H1 (cell line): ENCODE measurements around the gene CYP27B1. TPM values are rescaled to one million over a fixed set of nuclear protein-coding genes. Genes with fewer than 3 reads are reported as not detected.

Experiments used
- CHD7 ChIP-seq: fragments of 300-600 bp; sonication (generic); IDR thresholded peaks from 2 replicates; pipeline ENCODE4 v1.7.1; 2012; ENCODE audit warnings: low read length, moderate library complexity, mild to moderate bottlenecking, inconsistent platforms; ENCODE audit not compliant: insufficient replicate concordance
- CREB1 ChIP-seq: IDR thresholded peaks from 2 replicates; pipeline ENCODE4 v1.6.1; 2012; ENCODE audit warnings: inconsistent platforms
- HDAC6 ChIP-seq: IDR thresholded peaks from one replicate; pipeline ENCODE4 v1.7.1; 2012; ENCODE audit warnings: low read depth, mild to moderate bottlenecking, inconsistent platforms, low read length, moderate library complexity
- JUND ChIP-seq: IDR thresholded peaks from 2 replicates; pipeline ENCODE4 v1.6.1; 2011; ENCODE audit warnings: mild to moderate bottlenecking, improper control_type of control experiment, low read length
- KDM1A ChIP-seq: fragments of 200-600, 300-600 bp; sonication (generic); IDR thresholded peaks from 2 replicates; pipeline ENCODE4 v1.7.1; 2016; ENCODE audit warnings: mild to moderate bottlenecking, low read length, borderline replicate concordance
- POLR2A ChIP-seq, 2 experiments: IDR thresholded peaks; 1 replicate in 1 of 2; 2 replicates in 1 of 2; pipeline ENCODE4 v1.6.1; 2011; ENCODE audit warnings: low read depth in 2 of 2, low read length in 2 of 2, mild to moderate bottlenecking in 2 of 2; ENCODE audit errors: control extremely low read depth in 1 of 2
- RFX5 ChIP-seq: IDR thresholded peaks from 2 replicates; pipeline ENCODE4 v1.6.1; 2011; ENCODE audit warnings: low read depth, low read length, improper control_type of control experiment, borderline replicate concordance
- RNF2 ChIP-seq: fragments of 200-900, 300-1000 bp; sonication (generic); IDR thresholded peaks from 2 replicates; pipeline ENCODE4 v1.7.1; 2016; ENCODE audit warnings: borderline replicate concordance, low read depth, mild to moderate bottlenecking, antibody characterized with exemption, low read length; ENCODE audit not compliant: poor library complexity, severe bottlenecking; ENCODE audit errors: missing control alignments
- RXRA ChIP-seq: IDR thresholded peaks from 2 replicates; pipeline ENCODE4 v1.6.1; 2011; ENCODE audit warnings: low read depth, mild to moderate bottlenecking, low read length, moderate library complexity; ENCODE audit not compliant: insufficient read depth
- SIRT6 ChIP-seq: IDR thresholded peaks from one replicate; pipeline ENCODE4 v1.7.1; 2012; ENCODE audit warnings: low read length, inconsistent platforms
- SIX5 ChIP-seq: IDR thresholded peaks from 2 replicates; pipeline ENCODE4 v1.6.1; 2011; ENCODE audit warnings: mild to moderate bottlenecking, low read depth, low read length
- TAF1 ChIP-seq: IDR thresholded peaks from 2 replicates; pipeline ENCODE4 v1.6.1; 2011; ENCODE audit warnings: mild to moderate bottlenecking, low read depth, low read length
- TAF7 ChIP-seq: optimal IDR thresholded peaks from 2 replicates; pipeline ENCODE3; 2011; ENCODE audit warnings: low read depth, mild to moderate bottlenecking, inconsistent platforms, low read length, moderate library complexity, borderline replicate concordance
- polyA plus RNA-seq, 7 experiments: library from polyadenylated mRNA; depleted of rRNA in 3 of 7; stranded (reverse) in 5 of 7; unstranded in 2 of 7; fragments of >200 nt in 5 of 7; fragments of 200-250 nt in 2 of 7; gene quantifications; 1 replicate in 5 of 7; 2 replicates in 1 of 7; 4 replicates in 1 of 7; pipeline versions ENCODE4 v1.2.1 to v1.2.3, GENCODE V29; 2011 to 2013; ENCODE audit warnings: missing spikeins in 2 of 7, mixed read lengths in 2 of 7
- total RNA-seq: library from RNA; stranded (reverse); fragmentation: NEBNext Ultra II Directional; extraction: Animal tissue kit (Norgen Biotek cat#: 25700); gene quantifications from 2 replicates; pipeline ENCODE4 v1.2.1, GENCODE V29; 2021

The CYP27B1 gene
- total and polyA plus RNA-seq, 2 of the 8 experiments (the other 6 are each of a cell fraction or from before 2014, with no cell fraction given): 2.9 to 3.3 TPM

DNA sequence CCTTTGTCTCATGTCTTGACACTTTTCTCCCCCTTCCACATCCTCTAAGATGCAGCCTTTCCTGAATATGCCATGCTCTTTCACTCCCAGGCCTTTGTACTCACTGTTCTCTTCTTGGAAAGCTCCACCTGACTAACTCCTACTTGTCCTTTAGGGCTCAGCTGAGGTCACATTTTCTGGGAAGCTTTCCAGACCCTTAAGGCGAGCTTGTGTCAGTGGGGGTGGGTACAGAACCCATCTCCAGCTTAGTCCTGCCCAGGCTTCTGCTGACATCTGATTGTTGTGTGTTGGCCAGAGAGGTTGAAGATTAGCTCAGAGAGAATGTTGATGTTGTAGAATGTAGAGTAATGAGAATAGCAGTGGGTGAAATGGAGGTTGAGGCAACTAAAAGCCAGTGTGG lies 12.9 kb upstream of the CYP27B1 start (continued):
- TF ChIP-seq CHD7: no peak
- TF ChIP-seq SIRT6: no peak
- TF ChIP-seq POLR2A (IDR thresholded peaks at IDR 0.05; ENCODE audit: control extremely low read depth in 1 of 2, low read depth in 2 of 2, low read length in 2 of 2): no peak
- no peak for TF ChIP-seq RFX5
- no peak for TF ChIP-seq SIX5
- no peak for TF ChIP-seq TAF7
- no peak for TF ChIP-seq TAF1
- TF ChIP-seq CREB1: no peak
- TF ChIP-seq RNF2: no peak
- no peak for TF ChIP-seq JUND
- no peak for TF ChIP-seq RXRA
- TF ChIP-seq KDM1A: no peak
- TF ChIP-seq HDAC6: no peak
